Peyer's patch (tissue), 4 donors: Measurements from ENCODE around the gene FGD1. TPM values are rescaled to one million over a fixed set of nuclear protein-coding genes. Genes with fewer than 3 reads are reported as not detected.

ENCODE experiments used
- DNase-seq, 3 donors: peaks; one replicate each; pipeline ENCODE4 v3.0.0-alpha.2; 2017 to 2019
- H3K27ac ChIP-seq, 4 donors: fragments of 200-600 bp; sonication (generic); one replicate each; pipeline ENCODE4 v1.5.1; 2016 to 2019
- H3K27me3 ChIP-seq, 2 donors: fragments of 200-600 bp; sonication (generic); one replicate each; pipeline ENCODE4 v1.5.1; 2019
- H3K36me3 ChIP-seq, 3 donors: fragments of 200-600 bp; sonication (generic); one replicate each; pipeline ENCODE4 v1.5.1; 2016 to 2019
- H3K4me1 ChIP-seq, 4 donors: fragments of 200-600 bp; sonication (generic); one replicate each; pipeline ENCODE4 v1.5.1; 2016 to 2019
- H3K4me3 ChIP-seq, 4 donors: fragments of 200-600 bp; sonication (generic); 1 replicate in 3 of 4; 2 replicates in 1 of 4; pipeline ENCODE4 v1.5.1; 2016 to 2019; ENCODE audit warnings: mild to moderate bottlenecking in 1 of 4
- H3K9me3 ChIP-seq, 4 donors: fragments of 200-600 bp; sonication (generic); one replicate each; pipeline ENCODE4 v1.5.1; 2016 to 2019; ENCODE audit warnings: mild to moderate bottlenecking in 1 of 4
- POLR2A ChIP-seq, 2 donors: fragments of 450-650 bp; IDR thresholded peaks; one replicate each; pipeline ENCODE4 v1.5.1; 2017; ENCODE audit warnings: antibody characterized with exemption in 2 of 2, mild to moderate bottlenecking in 2 of 2, moderate library complexity in 2 of 2
- total RNA-seq, 4 donors: library from RNA; depleted of rRNA; stranded (reverse); fragments of >200 nt; gene quantifications; one replicate each; pipeline ENCODE4 v1.1.0, GENCODE V29; 2016
- TF ChIP-seq, protein P1 (sequence below), 6 experiments: fragments of 450-650 bp in 4 of 6; fragments of 200-600 bp in 2 of 6; sonication (generic) in 1 of 6; IDR thresholded peaks; one replicate each; pipeline ENCODE4 v1.5.1; 2017 to 2019; ENCODE audit warnings: antibody characterized with exemption in 6 of 6, mild to moderate bottlenecking in 3 of 6, moderate library complexity in 1 of 6

The FGD1 gene
- total RNA-seq, 4 donors from 2014 or later = 0.88 to 9.9 (median 4.7) TPM

- Histone ChIP-seq H3K36me3 (no peaks in the 10 kb centered on the region), H3K9me3 (no peaks in the 10 kb centered on the region), H3K27ac (peak overlapping the region in 2 of 4 donors; percentile 54 to 57), H3K27me3 (no peaks in the 10 kb centered on the region), H3K4me1 (no peaks in the 10 kb centered on the region), H3K4me3 (no peak overlapping the region)
- TF ChIP-seq POLR2A (IDR thresholded peaks at IDR 0.05) = no peak
- TF ChIP-seq, protein P1, sequence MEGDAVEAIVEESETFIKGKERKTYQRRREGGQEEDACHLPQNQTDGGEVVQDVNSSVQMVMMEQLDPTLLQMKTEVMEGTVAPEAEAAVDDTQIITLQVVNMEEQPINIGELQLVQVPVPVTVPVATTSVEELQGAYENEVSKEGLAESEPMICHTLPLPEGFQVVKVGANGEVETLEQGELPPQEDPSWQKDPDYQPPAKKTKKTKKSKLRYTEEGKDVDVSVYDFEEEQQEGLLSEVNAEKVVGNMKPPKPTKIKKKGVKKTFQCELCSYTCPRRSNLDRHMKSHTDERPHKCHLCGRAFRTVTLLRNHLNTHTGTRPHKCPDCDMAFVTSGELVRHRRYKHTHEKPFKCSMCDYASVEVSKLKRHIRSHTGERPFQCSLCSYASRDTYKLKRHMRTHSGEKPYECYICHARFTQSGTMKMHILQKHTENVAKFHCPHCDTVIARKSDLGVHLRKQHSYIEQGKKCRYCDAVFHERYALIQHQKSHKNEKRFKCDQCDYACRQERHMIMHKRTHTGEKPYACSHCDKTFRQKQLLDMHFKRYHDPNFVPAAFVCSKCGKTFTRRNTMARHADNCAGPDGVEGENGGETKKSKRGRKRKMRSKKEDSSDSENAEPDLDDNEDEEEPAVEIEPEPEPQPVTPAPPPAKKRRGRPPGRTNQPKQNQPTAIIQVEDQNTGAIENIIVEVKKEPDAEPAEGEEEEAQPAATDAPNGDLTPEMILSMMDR (IDR thresholded peaks at IDR 0.05) = no peak
- DNase-seq = no peak
These were observed 13.0 kb downstream of the FGD1 start for GRCh38 chrX:54482839-54483593.

GRCh38 chrX:54479136-54480111 is 16.6 kb downstream of the FGD1 start:
- no peaks in the 10 kb centered on the region for H3K36me3 ChIP-seq
- H3K27me3 ChIP-seq = no peaks in the 10 kb centered on the region
- H3K4me3 ChIP-seq = no peak overlapping the region
- TF ChIP-seq, protein P1 (IDR thresholded peaks at IDR 0.05) = no peak
- TF ChIP-seq POLR2A (IDR thresholded peaks at IDR 0.05) = no peak
- no peaks in the 10 kb centered on the region for H3K4me1 ChIP-seq
- H3K27ac ChIP-seq = peak overlapping the region in 1 of 4 donors; percentile 17
- H3K9me3 ChIP-seq = no peaks in the 10 kb centered on the region
- peak in 1 of 3 donors; percentile 20 for DNase-seq

DNA sequence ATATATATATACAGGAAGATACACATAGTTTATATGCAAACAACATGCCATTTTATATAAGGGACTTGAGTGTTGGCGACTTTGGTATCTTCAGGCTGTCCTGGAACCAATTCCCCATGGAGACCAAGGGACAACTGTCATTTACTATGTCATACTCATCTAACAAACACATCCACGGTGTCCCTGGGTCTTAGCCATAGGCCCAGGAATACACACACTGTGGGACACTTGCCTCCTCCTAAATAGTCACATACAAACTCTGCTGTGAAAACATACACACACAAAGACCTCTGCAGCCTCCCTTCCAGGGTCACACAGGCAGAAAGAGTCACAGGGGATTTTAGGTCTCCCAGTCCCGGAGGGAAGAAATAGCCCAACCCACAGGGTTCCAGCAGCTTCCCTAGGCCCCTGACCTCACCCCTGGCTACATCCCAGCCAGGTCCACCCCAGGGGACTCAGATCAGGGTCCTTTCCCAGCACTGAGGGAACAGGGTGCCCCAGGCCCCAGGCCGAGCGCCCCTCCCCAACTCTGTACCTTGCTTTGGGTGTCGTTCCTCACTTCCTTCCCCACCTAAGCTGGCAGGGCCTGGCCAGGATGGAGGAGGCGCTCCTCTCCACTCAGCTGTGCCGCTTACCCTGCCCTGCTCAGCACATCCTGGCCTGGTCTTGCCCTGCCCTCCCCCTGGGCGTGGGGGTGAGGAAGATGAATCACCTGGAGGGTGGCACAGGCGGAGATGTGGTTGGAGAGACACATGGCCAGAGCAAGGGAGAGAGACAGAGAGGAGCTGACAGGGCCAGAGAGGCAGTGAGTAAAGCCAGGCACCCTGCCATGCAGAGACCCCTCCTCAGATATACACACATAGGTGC is 21.8 kb downstream of the FGD1 start:
- H3K4me1 ChIP-seq = no peaks in the 10 kb centered on the region
- TF ChIP-seq, protein P1 (IDR thresholded peaks at IDR 0.05) = no peak
- no peak for TF ChIP-seq POLR2A (IDR thresholded peaks at IDR 0.05)
- no peaks in the 10 kb centered on the region for H3K27me3 ChIP-seq
- no peaks in the 10 kb centered on the region for H3K36me3 ChIP-seq
- no peak overlapping the region for H3K27ac ChIP-seq
- no peak overlapping the region for H3K4me3 ChIP-seq
- no peak for DNase-seq
- H3K9me3 ChIP-seq = no peaks in the 10 kb centered on the region

DNA sequence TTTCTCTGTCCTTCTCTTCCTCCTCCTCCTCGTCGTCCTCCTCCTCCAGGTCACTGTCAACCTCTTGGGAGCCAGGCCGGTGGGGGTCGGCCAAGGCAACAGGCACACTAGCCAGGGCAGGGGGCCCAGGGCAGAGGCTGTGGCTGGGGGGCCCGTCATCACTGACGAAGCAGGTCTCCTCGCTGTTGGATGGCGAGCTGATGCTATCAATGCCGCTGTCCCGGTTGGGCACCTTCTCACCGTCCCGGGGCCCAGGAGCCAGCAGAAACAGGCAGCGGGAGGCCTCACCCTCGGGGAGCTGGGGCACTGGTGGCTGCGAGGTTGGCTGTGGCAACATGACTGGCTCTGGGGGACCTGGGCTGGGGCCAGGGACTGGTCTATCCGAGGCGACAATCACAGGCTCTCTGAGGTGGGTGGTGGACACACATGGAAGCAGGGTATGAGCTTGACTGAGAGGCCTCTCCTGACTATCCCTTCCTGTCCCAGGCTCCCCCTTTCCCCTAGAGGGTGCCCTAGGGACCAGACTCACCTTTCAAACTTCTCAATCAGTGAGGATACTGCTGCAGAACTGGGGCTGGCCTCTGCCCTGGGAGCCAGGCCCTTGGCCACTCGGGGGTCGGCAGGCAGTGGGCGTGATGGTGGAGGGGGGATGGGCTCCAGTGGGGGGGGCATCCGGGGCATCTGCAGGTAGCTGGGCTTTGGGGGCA is 25.8 kb downstream of the FGD1 start:
- DNase-seq = no peak
- no peak overlapping the region for H3K27ac ChIP-seq
- H3K9me3 ChIP-seq = no peaks in the 10 kb centered on the region
- H3K36me3 ChIP-seq = no peaks in the 10 kb centered on the region
- no peak for TF ChIP-seq POLR2A (IDR thresholded peaks at IDR 0.05)
- TF ChIP-seq, protein P1 (IDR thresholded peaks at IDR 0.05) = no peak
- H3K27me3 ChIP-seq = no peaks in the 10 kb centered on the region
- H3K4me3 ChIP-seq = no peak overlapping the region
- no peaks in the 10 kb centered on the region for H3K4me1 ChIP-seq
